ENCODE data around the gene ECE1.
"Not testable (repeated sequence)": the region's sequence is repeated elsewhere in the genome, so short reads cannot be mapped to it uniquely, and the experiment has no call there.

The ECE1 gene

DNA sequence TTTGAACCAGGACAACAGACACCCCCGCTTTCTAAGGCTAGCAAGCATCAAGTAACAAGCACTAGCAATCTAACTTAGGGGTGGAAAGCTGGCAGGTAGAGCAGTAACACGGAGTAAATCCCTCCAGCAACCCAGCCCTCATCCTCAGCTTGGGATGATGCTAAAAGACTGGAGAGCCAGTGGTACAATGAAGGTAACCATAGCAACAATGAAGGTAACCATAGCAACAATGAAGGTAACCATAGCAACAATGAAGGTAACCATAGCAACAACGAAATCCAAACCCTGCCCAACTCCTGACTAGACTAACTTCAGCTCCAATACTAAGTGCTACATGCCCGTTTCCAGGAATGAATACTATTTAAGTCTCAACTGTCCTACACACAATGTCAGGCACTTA is 91.3 kb downstream of the ECE1 start:
- Histone ChIP-seq H3K9me3 (ENCODE audit: severe bottlenecking) (no peaks in the 10 kb centered on the region), H3K27ac (no peak overlapping the region), H3K36me3 (no peaks in the 10 kb centered on the region), H3K27me3 (ENCODE audit: insufficient read depth, low read depth, severe bottlenecking) (no peaks in the 10 kb centered on the region), H3K4me3 (ENCODE audit: low read depth, low read length) (no peak overlapping the region)
- TF ChIP-seq, protein P1, sequence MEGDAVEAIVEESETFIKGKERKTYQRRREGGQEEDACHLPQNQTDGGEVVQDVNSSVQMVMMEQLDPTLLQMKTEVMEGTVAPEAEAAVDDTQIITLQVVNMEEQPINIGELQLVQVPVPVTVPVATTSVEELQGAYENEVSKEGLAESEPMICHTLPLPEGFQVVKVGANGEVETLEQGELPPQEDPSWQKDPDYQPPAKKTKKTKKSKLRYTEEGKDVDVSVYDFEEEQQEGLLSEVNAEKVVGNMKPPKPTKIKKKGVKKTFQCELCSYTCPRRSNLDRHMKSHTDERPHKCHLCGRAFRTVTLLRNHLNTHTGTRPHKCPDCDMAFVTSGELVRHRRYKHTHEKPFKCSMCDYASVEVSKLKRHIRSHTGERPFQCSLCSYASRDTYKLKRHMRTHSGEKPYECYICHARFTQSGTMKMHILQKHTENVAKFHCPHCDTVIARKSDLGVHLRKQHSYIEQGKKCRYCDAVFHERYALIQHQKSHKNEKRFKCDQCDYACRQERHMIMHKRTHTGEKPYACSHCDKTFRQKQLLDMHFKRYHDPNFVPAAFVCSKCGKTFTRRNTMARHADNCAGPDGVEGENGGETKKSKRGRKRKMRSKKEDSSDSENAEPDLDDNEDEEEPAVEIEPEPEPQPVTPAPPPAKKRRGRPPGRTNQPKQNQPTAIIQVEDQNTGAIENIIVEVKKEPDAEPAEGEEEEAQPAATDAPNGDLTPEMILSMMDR (IDR thresholded peaks at IDR 0.05; ENCODE audit: low read depth, low read length) = no peak
- DNase-seq = no peak

GRCh38 chr1:21192871-21193270 is 97.4 kb downstream of the ECE1 start:
- DNase-seq = no peak
- Histone ChIP-seq H3K27me3 (ENCODE audit: insufficient read depth, low read depth, severe bottlenecking) (no peaks in the 10 kb centered on the region), H3K36me3 (no peaks in the 10 kb centered on the region), H3K27ac (no peak overlapping the region), H3K4me3 (ENCODE audit: low read depth, low read length) (no peak overlapping the region), H3K9me3 (ENCODE audit: severe bottlenecking) (no peaks in the 10 kb centered on the region)
- TF ChIP-seq, protein P1 (IDR thresholded peaks at IDR 0.05; ENCODE audit: low read depth, low read length) = no peak

DNA sequence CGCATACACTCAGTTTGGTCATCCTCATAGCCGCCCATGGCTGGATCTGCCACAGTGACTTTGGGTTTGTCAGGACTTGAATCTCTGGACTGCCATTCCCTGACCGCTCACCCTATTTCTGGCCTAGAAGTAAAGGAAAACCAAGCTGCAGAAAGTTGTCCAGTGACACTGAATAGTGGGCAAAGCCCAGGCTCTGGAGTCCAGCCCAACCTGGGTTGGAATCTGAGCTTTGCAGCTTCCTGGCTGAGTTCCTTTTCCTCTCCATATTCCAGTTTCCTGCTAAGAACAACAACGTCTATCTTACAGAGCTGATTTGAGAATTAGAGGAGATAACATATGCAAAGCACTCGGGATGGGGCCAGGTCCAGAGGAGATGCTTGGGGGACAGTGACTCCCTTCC is 98.0 kb downstream of the ECE1 start:
- no peaks in the 10 kb centered on the region for H3K36me3 ChIP-seq
- no peaks in the 10 kb centered on the region for H3K27me3 ChIP-seq (ENCODE audit: insufficient read depth, low read depth, severe bottlenecking)
- TF ChIP-seq, protein P1 (IDR thresholded peaks at IDR 0.05; ENCODE audit: low read depth, low read length) = no peak
- no peak for DNase-seq
- no peaks in the 10 kb centered on the region for H3K9me3 ChIP-seq (ENCODE audit: severe bottlenecking)
- no peak overlapping the region for H3K27ac ChIP-seq
- H3K4me3 ChIP-seq (ENCODE audit: low read depth, low read length) = no peak overlapping the region

DNA sequence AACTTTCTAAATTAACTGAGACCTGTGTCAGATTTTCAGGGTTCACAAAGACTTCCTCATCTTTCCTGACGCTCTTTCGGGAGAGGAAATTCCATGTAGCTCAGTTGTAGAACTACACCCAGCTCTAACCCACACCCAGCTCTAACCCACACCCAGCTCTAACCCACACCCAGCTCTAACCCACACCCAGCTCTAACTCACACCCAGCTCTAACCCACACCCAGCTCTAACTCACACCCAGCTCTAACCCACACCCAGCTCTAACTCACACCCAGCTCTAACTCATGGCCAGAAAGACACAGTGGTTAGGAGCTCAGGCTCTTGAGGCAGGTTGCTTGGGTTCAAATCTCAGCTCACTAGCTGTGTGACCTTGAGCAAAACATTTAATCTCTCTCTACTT is 99.5 kb downstream of the ECE1 start:
- not testable (repeated sequence) for H3K4me3 ChIP-seq (ENCODE audit: low read depth, low read length); H3K36me3 ChIP-seq; H3K27me3 ChIP-seq (ENCODE audit: insufficient read depth, low read depth, severe bottlenecking); H3K27ac ChIP-seq; DNase-seq; H3K9me3 ChIP-seq (ENCODE audit: severe bottlenecking)

- H3K4me3 ChIP-seq (ENCODE audit: low read depth, low read length) = no peak overlapping the region
- no peak for DNase-seq
- no peaks in the 10 kb centered on the region for H3K27me3 ChIP-seq (ENCODE audit: insufficient read depth, low read depth, severe bottlenecking)
- H3K9me3 ChIP-seq (ENCODE audit: severe bottlenecking) = no peaks in the 10 kb centered on the region
- TF ChIP-seq, protein P1 (IDR thresholded peaks at IDR 0.05; ENCODE audit: low read depth, low read length) = no peak
- no peak overlapping the region for H3K27ac ChIP-seq
- no peaks in the 10 kb centered on the region for H3K36me3 ChIP-seq
Measured at GRCh38 chr1:21189906-21190500, 100.3 kb downstream of the ECE1 start.

GRCh38 chr1:21189421-21189820 is 100.8 kb downstream of the ECE1 start:
- H3K27ac ChIP-seq = no peak overlapping the region
- TF ChIP-seq, protein P1 (IDR thresholded peaks at IDR 0.05; ENCODE audit: low read depth, low read length) = no peak
- H3K36me3 ChIP-seq = no peaks in the 10 kb centered on the region
- no peak for DNase-seq
- H3K27me3 ChIP-seq (ENCODE audit: insufficient read depth, low read depth, severe bottlenecking) = no peaks in the 10 kb centered on the region
- no peaks in the 10 kb centered on the region for H3K9me3 ChIP-seq (ENCODE audit: severe bottlenecking)
- no peak overlapping the region for H3K4me3 ChIP-seq (ENCODE audit: low read depth, low read length)

Measured in WERI-Rb-1 (cell line).